ENCODE results near the gene CFAP20DC. TPM values are rescaled to one million over a fixed set of nuclear protein-coding genes. Genes with fewer than 3 reads are reported as not detected.

Gene CFAP20DC
- total and polyA plus RNA-seq, 8 donors = 1.2 to 7.7 (median 5.4) TPM

- ATAC-seq (peak; percentile 22), DNase-seq (no peak)
- no peaks in the 10 kb centered on the region for H3K9me3 ChIP-seq
- H3K4me3 ChIP-seq = no peak overlapping the region
- no peak for TF ChIP-seq CTCF (IDR thresholded peaks at IDR 0.05)
- H3K27me3 ChIP-seq = no peaks in the 10 kb centered on the region
- no peaks in the 10 kb centered on the region for H3K4me1 ChIP-seq
- H3K27ac ChIP-seq = no peak overlapping the region
- no peaks in the 10 kb centered on the region for H3K36me3 ChIP-seq
- intact Hi-C loops (cut with DNase I) = no loop called here
Observed at GRCh38 chr3:59016930-59017616, 32.8 kb downstream of the CFAP20DC start.

GRCh38 chr3:59013611-59014010 is 36.2 kb downstream of the CFAP20DC start:
- ATAC-seq (no peak), DNase-seq (no peak)
- no peaks in the 10 kb centered on the region for H3K27me3 ChIP-seq
- H3K4me3 ChIP-seq = no peak overlapping the region
- no peak for TF ChIP-seq CTCF (IDR thresholded peaks at IDR 0.05)
- H3K9me3 ChIP-seq = no peaks in the 10 kb centered on the region
- intact Hi-C loops (cut with DNase I) = no loop called here
- no peaks in the 10 kb centered on the region for H3K36me3 ChIP-seq
- H3K4me1 ChIP-seq = no peaks in the 10 kb centered on the region
- no peak overlapping the region for H3K27ac ChIP-seq

- ATAC-seq (no peak), DNase-seq (peak in 2 of 4 donors; percentile 25 to 60)
- H3K4me1 ChIP-seq = no peaks in the 10 kb centered on the region
- H3K4me3 ChIP-seq = no peak overlapping the region
- no peak for TF ChIP-seq CTCF (IDR thresholded peaks at IDR 0.05)
- H3K27ac ChIP-seq = no peak overlapping the region
- H3K36me3 ChIP-seq = no peaks in the 10 kb centered on the region
- no peaks in the 10 kb centered on the region for H3K27me3 ChIP-seq
- H3K9me3 ChIP-seq = no peaks in the 10 kb centered on the region
- intact Hi-C loops (cut with DNase I) = no loop called here
Observed at GRCh38 chr3:59006634-59007517, 42.9 kb downstream of the CFAP20DC start.

GRCh38 chr3:59001675-59002074 is 48.1 kb downstream of the CFAP20DC start:
- no peak for ATAC-seq
- H3K4me1 ChIP-seq = no peaks in the 10 kb centered on the region
- no peaks in the 10 kb centered on the region for H3K9me3 ChIP-seq
- no peak for DNase-seq
- no peaks in the 10 kb centered on the region for H3K36me3 ChIP-seq
- no peak overlapping the region for H3K27ac ChIP-seq
- intact Hi-C loops (cut with DNase I) = no loop called here
- no peak overlapping the region for H3K4me3 ChIP-seq
- TF ChIP-seq CTCF (IDR thresholded peaks at IDR 0.05) = no peak
- H3K27me3 ChIP-seq = no peaks in the 10 kb centered on the region

- intact Hi-C loops (cut with DNase I) = no loop called here
- DNase-seq (no peak), ATAC-seq (no peak)
- no peak overlapping the region for H3K27ac ChIP-seq
- H3K9me3 ChIP-seq = no peaks in the 10 kb centered on the region
- no peaks in the 10 kb centered on the region for H3K4me1 ChIP-seq
- no peak for TF ChIP-seq CTCF (IDR thresholded peaks at IDR 0.05)
- no peak overlapping the region for H3K4me3 ChIP-seq
- H3K36me3 ChIP-seq = no peaks in the 10 kb centered on the region
- H3K27me3 ChIP-seq = no peaks in the 10 kb centered on the region
Observed at GRCh38 chr3:58999774-59000160, 50.1 kb downstream of the CFAP20DC start.

All from left lung (tissue), 10 donors.